Activated CD8-positive, alpha-beta memory T cell treated with anti-CD3 and anti-CD28 coated beads, Interleukin-2, amount 50 U/mL, for 48 hours (primary cell): ENCODE results near the gene B4GALT6.

ENCODE experiments used
- DNase-seq: peaks from one replicate; pipeline ENCODE4 v3.0.0-alpha.2; 2020

B4GALT6 gene

DNA sequence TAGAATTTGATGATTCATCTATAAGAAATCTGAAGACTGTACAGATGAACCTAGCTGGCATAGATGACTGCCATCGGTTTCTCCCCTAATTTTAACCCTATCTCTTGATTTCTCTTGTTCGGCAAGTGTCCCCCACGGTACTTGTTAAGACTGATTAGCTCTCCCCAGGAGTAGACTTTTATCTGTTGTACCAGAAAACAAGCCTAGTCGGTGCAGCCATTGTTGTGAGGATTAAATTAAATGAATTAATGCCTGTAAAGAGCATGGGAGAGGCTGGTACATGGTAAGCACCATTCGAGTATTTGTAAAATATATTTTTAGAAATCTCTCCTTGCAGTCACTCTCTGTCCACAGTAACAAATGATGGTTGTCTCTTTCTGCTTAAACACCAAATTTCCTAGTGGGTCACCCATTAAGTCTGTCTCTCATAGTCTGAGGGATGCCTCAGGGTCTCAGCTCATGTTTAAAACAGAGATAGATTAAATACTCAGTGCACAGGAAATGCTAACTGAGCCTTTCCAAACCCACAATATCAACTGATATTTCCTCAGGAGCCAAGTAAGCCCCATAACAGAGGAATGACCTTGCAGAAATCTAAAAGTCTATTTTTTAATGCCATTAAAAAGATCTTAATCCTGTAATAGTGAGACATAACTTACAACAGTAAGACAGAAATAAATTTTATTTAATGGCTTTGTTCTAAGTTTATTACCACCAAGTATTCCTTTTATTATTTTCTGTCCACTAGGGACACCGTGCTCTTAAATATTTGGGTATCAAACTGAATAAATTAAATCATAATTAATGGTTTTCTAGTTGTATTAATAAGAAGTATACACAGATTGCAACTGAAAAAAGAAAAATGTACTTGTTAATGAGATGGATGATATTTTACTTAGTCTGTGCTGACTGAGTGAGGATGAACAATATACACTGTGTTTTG lies 2.9 kb upstream of the B4GALT6 start:
- DNase-seq: no peak

DNA sequence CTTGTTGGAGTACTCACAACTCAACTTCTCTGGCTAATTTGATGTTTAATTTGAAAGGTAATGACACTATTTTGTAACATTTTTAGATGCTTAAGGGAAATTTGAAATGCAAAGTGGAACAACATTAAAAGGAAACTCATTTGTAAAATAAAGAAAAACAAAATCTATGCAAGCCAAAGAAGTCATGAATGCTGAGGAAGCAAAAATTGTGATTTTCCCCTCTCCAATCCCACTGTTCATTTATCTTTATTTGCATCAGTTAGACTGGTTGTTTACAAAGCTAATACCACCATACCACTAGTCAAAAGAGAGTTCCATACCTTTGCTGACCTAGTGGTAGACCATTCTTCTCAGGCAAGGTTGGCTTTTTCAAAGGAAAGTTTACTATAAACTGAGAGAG lies 2.2 kb upstream of the B4GALT6 start:
- no peak for DNase-seq

DNA sequence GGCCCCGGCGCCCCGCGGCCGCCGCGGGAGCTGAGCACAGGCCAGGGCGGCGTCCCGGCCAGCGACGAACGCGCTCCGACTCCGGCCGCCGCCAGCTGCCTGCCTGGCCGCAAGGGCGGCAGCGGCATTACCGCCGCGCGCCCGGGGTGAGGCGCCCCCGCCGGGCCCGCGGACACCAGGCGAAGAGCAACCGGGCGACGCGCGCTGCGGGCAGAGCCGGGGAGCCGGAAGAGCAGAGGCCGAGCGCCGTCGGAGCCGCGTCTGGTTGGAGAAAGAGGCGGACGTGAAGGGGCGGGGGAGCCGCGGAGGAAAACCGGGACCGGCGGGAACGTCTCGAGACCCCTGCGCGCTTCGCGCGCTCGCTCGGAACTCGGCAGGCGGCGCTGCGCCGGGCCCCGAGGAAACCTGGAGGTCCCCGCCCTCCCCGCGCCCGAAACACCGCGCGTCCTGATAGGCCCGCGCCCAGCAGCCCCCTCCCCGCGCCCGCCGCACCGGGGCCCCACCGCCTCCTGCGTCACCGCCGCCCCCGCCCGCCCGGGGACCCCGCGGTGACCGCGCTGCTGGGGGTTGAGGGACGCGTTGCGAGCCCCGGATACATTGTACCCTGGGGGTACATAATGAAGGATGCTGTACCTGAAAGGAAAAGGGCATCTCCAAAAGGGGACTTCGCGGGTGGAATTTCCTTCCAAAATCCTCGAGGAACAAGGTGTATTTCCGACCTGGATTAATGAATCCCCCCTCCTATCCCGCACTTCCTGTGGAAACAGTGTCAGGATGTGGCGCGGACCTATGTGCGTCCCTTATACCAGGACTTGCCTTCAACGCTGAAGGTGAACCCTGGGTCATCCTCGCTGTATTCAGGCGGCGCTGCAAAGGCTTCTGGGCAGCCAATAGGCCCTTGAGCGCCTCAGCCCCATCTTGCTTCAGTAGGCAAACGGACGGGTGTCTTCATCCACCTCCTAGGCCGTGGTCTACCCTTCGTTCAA lies 1.0 kb upstream of the B4GALT6 start:
- DNase-seq: peak; percentile 75

DNA sequence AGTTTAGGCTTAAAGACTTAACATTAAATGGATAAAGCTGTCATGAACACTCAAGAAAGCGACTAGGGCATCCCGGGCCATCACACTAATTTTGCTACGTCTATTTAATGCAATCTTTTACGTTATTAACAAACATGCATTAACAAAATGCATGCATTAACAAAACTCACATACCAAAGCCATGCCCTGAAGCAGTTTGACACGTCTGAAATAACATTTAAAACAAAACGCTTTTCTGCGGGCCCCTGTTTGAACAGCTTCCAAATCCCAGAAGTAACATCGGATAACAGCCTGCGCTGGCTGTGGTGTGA lies 458 bp downstream of the B4GALT6 start:
- no peak for DNase-seq

DNA sequence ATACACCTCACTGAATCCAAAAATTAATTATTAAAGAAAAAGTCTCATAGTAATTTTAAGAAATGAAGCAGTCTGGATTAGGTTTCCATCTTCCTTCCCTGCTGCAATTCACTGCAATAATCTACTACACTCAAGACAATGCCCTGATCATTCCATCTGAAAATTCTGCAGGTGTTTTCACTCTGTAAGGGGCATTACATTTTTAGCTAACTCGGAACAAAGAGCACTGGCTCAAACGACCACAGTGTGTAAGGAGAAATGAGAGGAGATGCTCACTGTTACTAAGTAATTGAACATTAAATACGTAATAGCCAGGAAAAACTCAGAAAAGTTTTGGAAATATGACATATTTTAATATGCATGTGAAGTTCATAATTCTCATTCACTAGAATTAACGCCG lies 1.3 kb downstream of the B4GALT6 start:
- no peak for DNase-seq

DNA sequence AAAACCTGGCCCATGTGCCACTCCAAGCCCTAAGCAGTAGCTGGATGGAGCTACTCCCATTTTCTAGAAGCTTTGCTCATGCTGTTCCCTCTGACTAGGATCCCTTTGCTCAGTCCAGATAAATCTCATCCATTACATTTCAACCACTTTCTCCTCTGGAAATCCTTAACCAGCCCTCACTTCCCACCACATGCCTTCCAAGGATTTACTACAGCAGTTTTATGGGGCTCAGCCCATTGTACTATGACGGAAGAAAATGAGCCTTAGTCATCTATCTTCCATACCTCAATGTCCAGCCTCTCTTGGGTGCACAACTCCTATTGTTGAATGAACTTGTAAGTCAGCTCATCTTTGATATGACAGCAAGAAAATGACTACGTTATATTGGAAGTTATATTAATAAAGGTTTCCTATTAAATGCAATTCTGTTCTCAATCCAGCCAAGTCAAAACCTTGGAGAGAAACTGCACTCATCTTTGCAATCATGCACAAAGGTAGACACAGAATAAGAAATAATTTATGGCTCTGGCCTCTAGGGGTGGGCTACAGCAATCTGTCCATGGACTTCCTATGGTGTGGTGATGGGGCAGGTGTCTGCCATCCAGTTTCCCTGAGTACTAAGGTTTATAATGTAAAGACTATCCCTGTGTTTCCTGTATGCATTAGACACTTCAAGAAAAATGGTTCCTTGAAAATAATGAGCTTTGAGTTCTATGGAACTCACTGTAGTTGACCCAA lies 3.4 kb downstream of the B4GALT6 start:
- DNase-seq: no peak

DNA sequence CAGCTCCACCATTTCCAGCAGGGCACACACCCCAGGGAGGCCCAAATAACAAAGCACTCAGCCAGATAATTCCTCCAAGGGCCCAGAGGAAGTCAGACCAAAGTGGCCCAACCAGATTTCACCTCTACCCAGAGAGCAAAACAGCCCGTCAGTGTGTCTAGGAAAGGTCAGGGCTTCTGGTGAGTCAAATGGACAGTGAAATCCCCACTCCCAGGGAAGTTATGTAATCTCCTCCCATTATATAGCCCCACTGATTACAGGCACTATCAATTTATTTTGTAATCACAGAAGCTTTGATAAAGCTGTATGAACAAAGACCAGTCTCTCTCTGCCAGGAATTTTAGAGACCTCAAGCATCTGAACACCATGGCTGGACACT lies 4.0 kb downstream of the B4GALT6 start:
- no peak for DNase-seq

DNA sequence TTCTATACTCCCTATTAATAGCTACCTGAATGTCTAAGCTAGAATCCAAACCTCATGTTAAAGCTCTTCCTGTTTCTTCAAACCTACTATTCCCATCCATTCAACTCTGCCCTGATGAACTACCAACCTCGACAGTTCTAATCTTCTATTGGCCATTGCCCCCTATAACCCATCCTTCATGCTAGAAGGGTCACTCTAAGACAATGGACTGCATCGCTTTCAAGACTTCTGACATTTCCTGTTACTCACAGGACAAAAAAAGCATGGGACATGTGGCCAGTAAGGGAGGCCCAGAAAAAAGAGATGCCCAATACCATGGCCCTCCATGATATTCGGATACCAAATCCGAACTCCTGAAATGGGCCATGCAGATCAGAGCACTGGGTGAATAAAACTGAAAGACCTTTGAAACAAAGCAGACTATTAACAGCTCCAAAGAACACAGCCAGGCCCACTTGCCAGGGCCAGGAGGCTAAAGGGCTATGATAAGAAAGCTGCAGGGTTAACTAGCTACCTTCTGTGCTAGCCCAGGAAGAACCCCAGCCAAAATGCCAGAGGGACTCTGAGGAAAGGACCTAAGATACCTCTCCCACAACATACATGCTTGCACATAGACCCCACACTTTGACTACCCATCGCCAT lies 4.5 kb downstream of the B4GALT6 start:
- no peak for DNase-seq

DNA sequence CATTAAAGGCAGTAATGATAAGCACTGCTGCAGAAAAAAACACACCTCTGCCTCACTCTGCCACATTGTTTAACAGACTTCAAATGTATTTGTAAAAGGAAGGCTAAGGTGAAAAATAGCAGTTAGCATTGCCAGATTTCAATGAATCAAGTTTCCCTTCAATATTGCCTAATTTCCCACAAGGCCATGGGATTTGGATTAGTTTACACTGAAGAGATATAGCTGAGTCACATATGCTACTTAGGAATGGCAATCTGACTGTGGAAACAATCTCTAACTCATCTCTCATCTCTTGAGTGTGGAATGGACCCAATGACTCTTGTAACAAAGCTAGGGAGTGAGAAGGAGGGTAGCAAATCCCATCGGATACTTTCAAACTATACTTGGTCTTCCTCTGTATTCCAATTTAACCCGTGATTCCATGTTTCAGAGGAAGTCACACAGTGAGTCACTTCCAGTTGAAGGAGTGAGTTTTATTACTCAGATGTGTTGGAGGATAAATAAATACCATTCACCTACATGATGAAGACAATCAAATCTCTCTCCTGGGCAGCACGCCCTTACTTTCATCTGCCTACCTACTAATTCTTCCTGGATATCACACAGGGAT lies 5.1 kb downstream of the B4GALT6 start:
- DNase-seq: no peak

DNA sequence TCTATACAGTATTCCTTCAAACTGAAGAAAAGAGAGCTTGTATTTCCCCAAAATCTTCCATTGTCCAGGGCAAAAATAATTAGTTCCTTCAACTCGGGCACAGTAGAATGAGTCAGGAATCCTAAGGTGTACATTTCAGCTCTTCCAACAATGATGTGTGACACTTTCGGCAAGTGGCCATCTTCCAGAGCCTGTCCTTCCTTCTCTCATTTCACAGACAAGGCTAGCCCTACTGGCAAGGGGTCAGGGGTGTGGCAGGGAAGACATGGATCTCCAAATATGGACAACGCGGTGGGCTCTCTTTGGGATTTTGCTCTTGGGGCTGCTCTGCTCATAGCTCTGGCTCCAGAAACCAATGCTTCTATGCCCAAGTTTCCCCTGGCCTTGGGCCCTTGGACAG lies 6.0 kb downstream of the B4GALT6 start:
- DNase-seq: no peak

DNA sequence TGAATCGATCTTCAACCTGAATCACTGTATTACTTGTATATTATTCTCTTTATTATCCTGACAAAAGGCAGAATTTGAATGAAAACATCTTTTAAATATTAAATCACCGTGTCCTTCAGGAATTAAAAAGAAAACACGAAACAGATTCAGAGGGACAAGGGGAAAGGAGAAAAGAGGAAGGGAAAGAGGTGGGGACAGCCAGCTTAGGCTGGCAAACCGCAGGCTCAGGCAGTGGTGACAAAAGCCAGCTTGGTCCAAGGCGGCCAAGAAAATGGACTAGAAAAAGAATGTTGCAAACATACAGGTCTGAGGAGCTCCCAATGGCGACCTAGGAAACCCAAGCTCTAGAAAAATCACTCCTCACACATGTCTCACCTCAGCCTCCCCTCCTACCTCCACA lies 6.8 kb downstream of the B4GALT6 start:
- DNase-seq: no peak

DNA sequence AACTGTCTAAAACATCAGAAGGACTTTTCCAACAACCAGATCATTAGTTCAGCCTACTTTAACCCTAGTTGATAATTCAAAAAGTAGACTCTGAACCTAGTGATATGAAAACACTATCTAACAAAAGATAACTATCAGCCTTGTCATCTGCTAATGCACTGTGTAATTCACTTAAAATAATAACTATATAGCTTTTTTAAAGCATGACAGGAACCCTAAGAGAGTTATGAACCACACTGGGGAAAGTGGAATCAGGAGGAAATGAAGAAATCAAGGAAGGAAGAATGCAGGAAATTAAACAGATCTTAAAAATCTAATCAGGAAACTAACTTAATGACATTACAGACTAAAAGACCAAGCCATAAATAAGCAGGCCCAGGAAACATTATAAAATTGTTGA lies 9.0 kb downstream of the B4GALT6 start:
- DNase-seq: no peak

DNA sequence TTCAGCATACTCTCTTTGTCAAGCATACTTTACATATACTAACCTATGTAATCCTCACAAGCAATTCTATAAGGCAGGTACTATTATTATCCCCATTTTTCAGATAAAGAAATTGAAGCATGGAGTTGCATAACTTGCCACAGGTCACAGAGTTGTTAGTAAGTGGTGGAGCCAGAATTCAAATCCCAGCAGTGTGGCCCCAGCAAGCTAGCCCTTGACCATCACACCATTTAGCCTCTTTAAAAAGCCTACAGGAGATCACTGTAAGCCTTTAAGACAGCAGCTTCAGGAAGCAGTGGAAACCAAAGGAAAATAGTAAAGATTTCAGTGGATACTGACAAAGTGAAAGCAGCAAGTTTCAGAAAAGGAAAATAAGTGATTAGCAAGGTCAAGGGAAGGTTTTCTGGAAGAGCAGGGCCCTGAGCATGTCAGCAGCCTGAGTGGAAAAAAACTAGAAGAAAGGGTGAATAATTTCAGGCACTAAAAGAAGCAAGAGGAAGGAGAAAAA lies 11.7 kb downstream of the B4GALT6 start:
- no peak for DNase-seq

DNA sequence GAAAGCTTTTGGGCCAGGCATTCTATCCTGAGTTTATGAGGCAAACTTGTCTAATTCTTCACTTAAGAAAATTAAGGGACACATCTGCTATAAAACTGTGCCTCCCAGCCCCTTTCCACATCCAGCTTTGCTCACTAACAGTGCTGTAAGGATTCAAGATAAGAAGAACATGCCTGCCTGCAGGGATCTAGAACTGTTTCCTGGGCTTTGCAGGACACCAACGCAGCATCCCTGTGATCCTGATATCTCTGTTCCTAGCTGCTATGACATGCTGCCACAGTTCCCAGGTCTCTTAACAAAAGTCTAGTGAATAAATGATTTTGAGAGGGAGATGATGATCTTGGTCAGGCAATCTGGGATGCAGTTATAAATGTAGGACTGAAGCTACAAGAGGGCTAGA lies 12.4 kb downstream of the B4GALT6 start:
- no peak for DNase-seq

DNA sequence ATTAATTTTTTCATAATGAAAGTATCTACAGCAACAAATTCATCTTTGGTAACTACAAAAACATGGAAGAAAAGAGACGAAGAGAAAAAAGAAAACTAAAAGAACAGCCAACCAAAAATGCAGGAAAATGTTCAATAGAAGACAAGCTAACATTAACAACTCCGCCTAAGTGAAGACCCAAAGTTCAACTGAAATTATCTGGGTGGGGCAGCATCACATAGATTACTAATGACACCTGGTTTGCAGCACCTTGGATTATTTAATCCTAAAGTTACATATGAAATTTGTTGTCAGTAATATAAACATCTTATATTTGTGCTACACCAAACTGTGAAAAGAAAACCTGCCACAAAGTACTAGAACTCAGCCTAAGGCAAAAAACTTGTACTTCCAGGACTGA lies 14.8 kb downstream of the B4GALT6 start:
- DNase-seq: no peak

DNA sequence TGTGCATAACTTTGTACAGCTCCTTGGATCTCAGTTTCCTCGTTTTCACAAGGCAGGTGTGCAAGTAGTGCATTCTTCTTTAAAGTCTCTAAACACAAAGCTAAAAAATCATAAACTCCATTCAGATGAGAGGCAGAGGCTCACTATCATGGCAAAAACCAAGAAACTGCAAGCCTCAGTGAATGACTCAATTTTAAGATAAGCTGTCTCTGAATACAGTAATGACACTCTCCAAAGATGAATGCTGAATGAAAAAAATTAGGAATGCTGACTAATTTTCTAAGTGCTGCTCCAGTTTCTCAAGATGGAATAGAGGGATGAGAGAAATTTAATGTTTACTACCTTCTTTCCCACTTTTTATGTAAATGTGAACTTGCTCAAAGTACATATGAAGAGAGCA lies 17.2 kb downstream of the B4GALT6 start:
- DNase-seq: no peak

DNA sequence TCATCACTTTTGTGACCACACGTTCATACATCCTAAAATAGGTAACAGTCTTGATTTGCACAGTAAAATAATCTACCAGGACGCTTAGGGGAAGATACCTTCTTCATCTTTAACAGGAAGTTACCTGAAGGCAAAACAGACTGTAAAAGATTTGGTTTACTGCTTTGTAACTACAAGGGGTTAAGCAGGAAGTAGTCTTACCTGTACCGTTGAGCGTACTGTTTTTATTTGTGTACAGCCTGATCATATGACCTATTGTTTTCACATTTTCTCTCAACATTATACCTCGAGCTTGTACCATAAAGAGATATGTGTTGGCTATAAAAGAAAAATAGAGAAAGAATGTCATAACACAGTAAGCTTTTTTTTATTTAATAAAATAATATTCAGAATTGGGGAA lies 18.3 kb downstream of the B4GALT6 start:
- no peak for DNase-seq

DNA sequence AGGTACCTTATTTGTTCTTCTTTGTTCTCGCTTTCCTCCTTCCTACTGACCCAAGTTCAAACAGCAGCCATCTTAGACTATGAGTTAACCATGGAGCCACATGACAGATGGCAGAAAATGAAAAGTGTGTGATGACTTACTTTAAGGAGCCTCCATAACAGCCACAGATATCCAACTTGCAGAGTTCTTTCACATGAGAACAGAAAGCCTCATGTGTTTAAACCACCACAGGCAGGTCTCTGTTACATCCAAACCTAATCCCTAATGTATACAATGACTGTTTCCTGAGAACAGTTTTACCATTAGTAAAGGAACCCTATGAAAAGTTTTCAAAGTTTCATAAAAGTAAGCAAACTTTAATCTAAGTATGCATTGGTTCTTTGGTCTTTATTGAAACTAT lies 20.3 kb downstream of the B4GALT6 start:
- DNase-seq: no peak

DNA sequence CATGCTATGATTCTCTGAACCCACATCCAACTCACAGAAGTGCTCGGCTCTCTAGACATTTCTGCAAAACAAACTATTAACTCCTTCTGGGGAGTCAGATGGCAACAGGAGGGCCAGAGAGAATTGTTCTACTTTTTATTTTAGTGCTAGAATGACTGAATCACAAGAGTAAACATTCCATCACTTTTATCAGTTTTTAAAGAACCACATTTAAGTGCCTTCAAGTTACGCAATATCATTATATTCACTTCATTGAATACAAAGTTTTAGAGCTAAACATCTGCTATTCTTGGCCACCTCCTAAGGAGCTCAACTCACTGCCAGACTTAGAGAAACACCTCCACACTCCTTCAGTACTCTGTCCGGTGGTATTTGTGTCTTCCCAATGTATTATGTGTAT lies 22.4 kb downstream of the B4GALT6 start:
- no peak for DNase-seq

DNA sequence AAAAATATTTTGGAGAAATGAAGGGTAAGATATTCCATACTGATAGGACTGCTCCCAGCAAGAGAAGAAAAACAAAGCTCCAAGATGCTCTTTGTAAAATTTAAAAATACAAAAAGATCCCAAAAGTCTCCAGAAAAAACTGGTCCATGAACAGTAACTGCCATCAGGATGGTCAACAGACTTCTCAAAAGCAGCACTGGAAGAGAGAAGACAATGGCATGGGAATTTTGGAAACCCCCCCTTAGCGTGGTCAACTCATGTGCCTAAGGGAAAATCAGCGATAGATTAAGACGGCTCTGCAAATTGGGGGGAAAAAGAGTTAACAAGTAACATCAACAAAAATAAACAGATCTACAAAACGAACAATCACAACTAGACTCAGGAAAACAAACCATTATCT lies 23.6 kb downstream of the B4GALT6 start:
- no peak for DNase-seq

DNA sequence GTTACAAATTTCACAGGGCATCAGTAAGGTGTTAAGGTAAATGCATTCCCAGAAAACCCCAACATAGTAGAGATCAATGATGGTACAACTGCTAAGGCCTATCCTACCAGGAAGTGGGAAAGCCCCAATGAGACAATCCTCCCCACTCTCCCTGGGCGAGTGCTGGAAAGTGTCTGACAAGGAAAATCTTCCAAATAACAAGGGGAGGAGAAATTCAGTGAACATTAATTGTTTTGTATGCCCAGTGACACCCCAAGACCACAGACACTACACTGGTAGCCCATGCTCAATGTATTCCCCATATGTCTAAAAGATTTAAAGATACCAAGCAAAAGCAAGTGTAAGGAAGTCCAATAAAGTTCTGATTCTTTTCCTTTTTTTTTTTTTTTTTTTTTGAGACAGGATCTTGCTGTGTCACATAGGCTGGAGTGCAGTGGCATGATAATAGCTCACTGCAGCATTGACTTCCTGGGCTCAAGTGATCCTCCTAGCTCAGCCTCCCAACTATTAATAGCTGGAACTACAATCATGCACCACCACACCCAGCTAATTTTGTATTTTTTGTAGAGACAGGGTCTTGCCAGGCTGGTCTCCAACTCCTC lies 24.7 kb downstream of the B4GALT6 start:
- no peak for DNase-seq
